Cardiac muscle cell (in vitro differentiated cells and primary cell): Measurements from ENCODE around the gene EXOC3L2. TPM values are rescaled to one million over a fixed set of nuclear protein-coding genes. Genes with fewer than 3 reads are reported as not detected.
A peak's percentile ranks its signal among the peaks of the same experiment; 100 is the strongest.

Experiments used
- DNase-seq, 2 donors: peaks; one replicate each; pipeline versions ENCODE4 v3.0.0 to v3.0.0-alpha.2; 2010 to 2017; ENCODE audit warnings: low read depth in 1 of 2, low spot score in 1 of 2
- H3K27ac ChIP-seq: fragments of 200-600 bp; sonication (generic); 2 replicates; pipeline ENCODE4 v1.5.1; 2016
- H3K27me3 ChIP-seq: fragments of 200-600 bp; sonication (generic); 2 replicates; pipeline ENCODE4 v1.6.0; 2016; ENCODE audit warnings: control low read depth
- H3K36me3 ChIP-seq: fragments of 200-600 bp; sonication (generic); 2 replicates; pipeline ENCODE4 v1.5.1; 2016; ENCODE audit warnings: control low read depth
- H3K4me1 ChIP-seq: fragments of 200-600 bp; sonication (generic); 2 replicates; pipeline ENCODE4 v1.8.1; 2017; ENCODE audit warnings: low read depth, mild to moderate bottlenecking, mixed run types
- H3K4me3 ChIP-seq: fragments of 200-600 bp; sonication (generic); 2 replicates; pipeline ENCODE4 v1.5.1; 2016; ENCODE audit warnings: mild to moderate bottlenecking
- H3K9me3 ChIP-seq: fragments of 200-600 bp; sonication (generic); 2 replicates; pipeline ENCODE4 v1.5.1; 2017; ENCODE audit warnings: low read depth, mild to moderate bottlenecking, control low read depth
- polyA plus RNA-seq: library from polyadenylated mRNA; unstranded; fragments of >200 nt; fragmentation: Nextera tagmentation; extraction: Ambion mirVana; gene quantifications from 2 replicates; pipeline ENCODE4 v1.2.1, GENCODE V29; 2016
- total RNA-seq: library from RNA; depleted of rRNA; stranded (reverse); fragments of >200 nt; gene quantifications from 2 replicates; pipeline ENCODE4 v1.2.3, GENCODE V29; 2016
- TF ChIP-seq, protein P1 (sequence below): IDR thresholded peaks from 2 replicates; pipeline ENCODE4 v1.5.1; 2012; ENCODE audit warnings: low read depth, mild to moderate bottlenecking, low read length

Gene EXOC3L2
- total and polyA plus RNA-seq, 2 experiments from 2014 or later, result 1.5 to 2.2 TPM

DNA sequence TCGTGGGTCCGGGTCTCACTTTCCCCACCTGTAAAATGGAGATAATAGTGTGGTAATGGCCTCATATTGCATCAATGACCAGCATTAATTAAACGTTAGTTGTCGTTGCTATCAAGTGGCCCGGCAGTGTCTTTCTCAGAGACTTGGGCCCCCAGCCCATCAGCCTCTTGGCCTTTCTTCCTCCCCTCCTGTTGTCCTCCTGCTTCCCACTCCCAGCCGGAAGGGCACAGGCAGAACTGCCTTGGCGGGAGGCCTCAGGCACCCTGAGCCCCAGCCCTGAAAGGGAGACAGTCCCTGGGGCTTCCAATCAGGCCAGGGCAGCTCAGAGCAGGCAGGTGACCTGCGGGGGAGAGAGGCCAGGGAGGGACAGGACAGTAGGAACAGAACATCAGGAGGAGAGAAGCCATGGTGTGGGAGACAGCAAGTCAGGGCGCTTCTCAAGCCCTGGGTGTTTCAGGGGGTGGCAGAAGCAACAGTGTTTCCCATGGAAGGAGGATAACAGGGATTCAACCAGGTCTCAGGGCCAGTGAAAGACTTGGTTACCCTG is 10.5 kb upstream of the EXOC3L2 start:
- Histone ChIP-seq H3K27me3 (no peaks in the 10 kb centered on the region), H3K4me3 (no peak overlapping the region), H3K4me1 (no peaks in the 10 kb centered on the region), H3K27ac (no peak overlapping the region), H3K36me3 (no peaks in the 10 kb centered on the region), H3K9me3 (no peaks in the 10 kb centered on the region)
- TF ChIP-seq, protein P1, sequence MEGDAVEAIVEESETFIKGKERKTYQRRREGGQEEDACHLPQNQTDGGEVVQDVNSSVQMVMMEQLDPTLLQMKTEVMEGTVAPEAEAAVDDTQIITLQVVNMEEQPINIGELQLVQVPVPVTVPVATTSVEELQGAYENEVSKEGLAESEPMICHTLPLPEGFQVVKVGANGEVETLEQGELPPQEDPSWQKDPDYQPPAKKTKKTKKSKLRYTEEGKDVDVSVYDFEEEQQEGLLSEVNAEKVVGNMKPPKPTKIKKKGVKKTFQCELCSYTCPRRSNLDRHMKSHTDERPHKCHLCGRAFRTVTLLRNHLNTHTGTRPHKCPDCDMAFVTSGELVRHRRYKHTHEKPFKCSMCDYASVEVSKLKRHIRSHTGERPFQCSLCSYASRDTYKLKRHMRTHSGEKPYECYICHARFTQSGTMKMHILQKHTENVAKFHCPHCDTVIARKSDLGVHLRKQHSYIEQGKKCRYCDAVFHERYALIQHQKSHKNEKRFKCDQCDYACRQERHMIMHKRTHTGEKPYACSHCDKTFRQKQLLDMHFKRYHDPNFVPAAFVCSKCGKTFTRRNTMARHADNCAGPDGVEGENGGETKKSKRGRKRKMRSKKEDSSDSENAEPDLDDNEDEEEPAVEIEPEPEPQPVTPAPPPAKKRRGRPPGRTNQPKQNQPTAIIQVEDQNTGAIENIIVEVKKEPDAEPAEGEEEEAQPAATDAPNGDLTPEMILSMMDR, result no peak
- DNase-seq, result no peak

DNA sequence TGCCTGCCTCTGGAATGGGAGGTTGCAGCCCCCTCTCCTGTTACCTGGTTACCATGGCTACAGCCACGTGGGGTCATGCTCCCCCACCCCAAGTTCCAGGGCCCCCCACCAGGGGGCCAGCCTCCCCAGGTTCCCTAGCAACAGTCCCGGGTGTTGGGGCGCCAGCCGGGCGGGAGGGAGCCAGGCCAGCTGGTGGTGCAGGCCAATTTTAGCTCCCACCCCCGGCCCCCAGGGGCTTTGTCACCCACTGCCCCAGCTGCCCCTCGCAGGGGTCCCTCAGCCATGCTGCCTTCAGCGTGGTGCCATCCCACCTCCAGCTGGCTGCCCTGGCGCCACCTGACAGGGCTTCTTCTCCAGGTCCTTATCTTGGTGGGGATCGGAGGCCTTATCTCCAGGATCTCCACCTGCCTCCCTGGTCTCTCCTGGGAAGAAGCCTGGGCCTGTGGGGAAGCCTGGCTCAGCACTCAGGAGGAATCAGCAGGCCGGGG is 8.9 kb upstream of the EXOC3L2 start:
- no peak overlapping the region for H3K4me3 ChIP-seq
- TF ChIP-seq, protein P1, result peak; percentile 35
- DNase-seq, result no peak

GRCh38 chr19:45253396-45254027 is 8.3 kb upstream of the EXOC3L2 start:
- peak in 1 of 2 donors; percentile 32 for DNase-seq
- no peaks in the 10 kb centered on the region for H3K4me1 ChIP-seq
- no peaks in the 10 kb centered on the region for H3K9me3 ChIP-seq
- no peak overlapping the region for H3K4me3 ChIP-seq
- TF ChIP-seq, protein P1, result no peak
- no peak overlapping the region for H3K27ac ChIP-seq
- H3K27me3 ChIP-seq, result no peaks in the 10 kb centered on the region
- no peaks in the 10 kb centered on the region for H3K36me3 ChIP-seq

More for the DNA sequence above, 8.9 kb upstream of the EXOC3L2 start:
- Histone ChIP-seq H3K9me3 (no peaks in the 10 kb centered on the region), H3K36me3 (no peaks in the 10 kb centered on the region), H3K4me1 (no peaks in the 10 kb centered on the region), H3K27ac (no peak overlapping the region), H3K27me3 (no peaks in the 10 kb centered on the region)

DNA sequence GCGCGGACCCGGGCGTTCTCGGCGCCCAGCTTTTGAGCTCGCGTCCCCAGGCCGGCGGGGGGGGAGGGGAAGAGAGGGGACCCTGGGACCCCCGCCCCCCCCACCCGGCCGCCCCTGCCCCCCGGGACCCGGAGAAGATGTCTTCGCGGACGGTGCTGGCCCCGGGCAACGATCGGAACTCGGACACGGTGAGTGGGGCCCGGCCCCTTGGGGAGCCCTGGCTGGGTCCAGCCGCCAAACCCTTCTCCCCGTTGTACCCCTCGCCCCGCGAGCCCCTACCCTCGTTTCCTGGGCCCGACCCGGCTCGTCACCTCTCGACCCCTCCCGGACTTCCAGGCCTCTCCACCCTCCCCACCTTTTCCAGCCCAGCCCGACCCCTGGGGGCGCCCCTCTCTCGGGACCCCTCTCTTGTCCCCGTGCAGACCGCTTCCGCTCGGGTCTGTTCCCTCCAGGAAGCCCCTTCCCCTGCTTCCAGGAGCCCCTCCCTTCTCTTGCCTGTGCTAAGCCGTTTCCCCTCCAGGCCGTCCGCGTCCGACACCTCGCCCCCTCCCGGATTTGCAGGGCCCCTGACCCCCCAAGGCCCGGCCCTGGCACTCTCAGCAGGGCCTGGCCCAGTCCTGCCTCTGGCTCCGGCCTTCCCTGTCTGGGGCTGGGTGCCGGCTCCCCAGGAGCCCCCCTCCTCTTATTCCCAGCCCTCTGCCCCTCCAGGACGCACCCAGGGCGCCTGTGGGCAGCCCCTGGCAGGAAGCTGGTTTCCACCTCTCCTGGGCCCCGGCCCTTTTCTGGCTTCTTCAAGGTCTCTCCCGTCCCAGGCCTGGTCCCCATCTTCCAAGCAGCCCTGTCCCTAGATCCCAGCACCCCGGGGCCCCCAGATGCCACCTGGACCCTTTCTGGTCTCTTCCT is 6.5 kb upstream of the EXOC3L2 start:
- no peaks in the 10 kb centered on the region for H3K36me3 ChIP-seq
- H3K27me3 ChIP-seq, result no peaks in the 10 kb centered on the region
- TF ChIP-seq, protein P1, result no peak
- no peaks in the 10 kb centered on the region for H3K4me1 ChIP-seq
- peak in 1 of 2 donors; percentile 35 for DNase-seq
- H3K9me3 ChIP-seq, result no peaks in the 10 kb centered on the region
- H3K27ac ChIP-seq, result peak overlapping the region; percentile 78
- H3K4me3 ChIP-seq, result peak overlapping the region; percentile 100

DNA sequence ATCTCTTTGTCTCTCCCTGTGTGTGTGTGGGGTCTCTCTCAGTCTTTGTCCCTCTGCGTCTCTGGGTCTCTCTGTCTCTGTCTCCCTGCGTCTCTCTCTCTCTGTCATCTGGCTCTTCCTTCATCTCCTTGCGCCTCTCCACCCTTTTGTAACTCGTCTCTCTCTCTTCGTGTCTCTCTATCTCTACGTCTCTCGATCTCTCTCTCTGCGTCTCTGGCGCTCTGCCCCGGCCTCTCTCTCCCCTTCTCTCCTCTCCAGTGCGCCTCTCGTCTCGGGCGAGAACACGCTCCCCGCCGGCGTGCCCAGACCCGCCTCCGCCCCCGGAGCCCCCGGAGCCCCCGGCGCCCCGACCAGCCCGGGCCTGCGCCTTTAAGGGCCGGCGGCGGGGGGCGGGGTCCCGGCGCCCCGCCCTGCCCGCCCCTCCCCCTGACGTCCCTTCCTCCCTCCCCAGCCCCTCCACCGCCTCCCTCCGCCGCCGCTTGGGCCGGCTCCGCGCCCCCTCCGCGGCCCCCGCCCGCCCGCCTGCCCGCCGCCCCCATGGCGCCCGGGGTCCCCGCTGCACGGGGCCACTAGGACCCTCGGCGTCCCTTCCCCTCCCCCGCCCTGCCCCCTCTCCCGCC is 5.7 kb upstream of the EXOC3L2 start, which contains the start of gene MARK4:
TSS of gene MARK4 (plus strand) at position 440 of the 620 bp plus-strand sequence. CDS start 318 bp downstream, outside the sequence.
- Histone ChIP-seq H3K27ac (peak within 1 kb of the TSS; percentile 78), H3K4me3 (peak within 1 kb of the TSS; percentile 100), H3K9me3 (no peaks in the 10 kb centered on the region), H3K27me3 (no peaks in the 10 kb centered on the region), H3K4me1 (no peaks in the 10 kb centered on the region), H3K36me3 (no peaks in the 10 kb centered on the region)
- DNase-seq, result peak; percentile 69 to 77
- TF ChIP-seq, protein P1, result no peak
